HepG2 (cell line): ENCODE measurements around the gene ZFP36L2. TPM values are rescaled to one million over a fixed set of nuclear protein-coding genes. Genes with fewer than 3 reads are reported as not detected.

Source experiments
- ARID5B ChIP-seq: IDR thresholded peaks from 2 replicates; pipeline ENCODE4 v1.4.0; 2020; ENCODE audit warnings: mild to moderate bottlenecking, missing genetic modification reagents
- FOSL2 ChIP-seq: sonication (generic); formaldehyde crosslinking; IDR thresholded peaks from 2 replicates; pipeline ENCODE4 v1.4.0; 2020; ENCODE audit warnings: missing genetic modification reagents
- NFE2L1 ChIP-seq: sonication (generic); formaldehyde crosslinking; IDR thresholded peaks from 2 replicates; pipeline ENCODE4 v1.4.0; 2020; ENCODE audit warnings: missing genetic modification reagents, mild to moderate bottlenecking, borderline replicate concordance
- PHF20 ChIP-seq: sonication (generic); formaldehyde crosslinking; IDR thresholded peaks from 2 replicates; pipeline ENCODE4 v1.5.0; 2020; ENCODE audit warnings: mild to moderate bottlenecking, missing genetic modification reagents
- RAD51 ChIP-seq: fragments of 450-650 bp; IDR thresholded peaks from 2 replicates; pipeline ENCODE4 v1.6.1; 2016; ENCODE audit warnings: borderline replicate concordance
- RERE ChIP-seq: IDR thresholded peaks from 2 replicates; pipeline ENCODE4 v1.6.1; 2016; ENCODE audit warnings: low read depth, missing genetic modification reagents, missing compliant biosample characterization
- SIN3B ChIP-seq: fragments of 150-350 bp; IDR thresholded peaks from 2 replicates; pipeline ENCODE4 v1.6.1; 2014; ENCODE audit warnings: low read length
- SPEN ChIP-seq: sonication (generic); formaldehyde crosslinking; IDR thresholded peaks from 2 replicates; pipeline ENCODE4 v1.5.1; 2020; ENCODE audit warnings: low read depth, mild to moderate bottlenecking, missing genetic modification reagents
- THAP9 ChIP-seq: sonication (generic); formaldehyde crosslinking; IDR thresholded peaks from 2 replicates; pipeline ENCODE4; 2020; ENCODE audit warnings: missing genetic modification reagents, mild to moderate bottlenecking, borderline replicate concordance
- ZFP41 ChIP-seq: sonication (generic); formaldehyde crosslinking; IDR thresholded peaks from 2 replicates; pipeline ENCODE4 v1.4.0; 2020; ENCODE audit warnings: mild to moderate bottlenecking, missing genetic modification reagents, borderline replicate concordance
- ZNF280B ChIP-seq: sonication (generic); formaldehyde crosslinking; IDR thresholded peaks from 2 replicates; pipeline ENCODE4 v1.5.0; 2020; ENCODE audit warnings: missing genetic modification reagents, mild to moderate bottlenecking, borderline replicate concordance
- ZNF282 ChIP-seq: fragments of 450-650 bp; IDR thresholded peaks from 2 replicates; pipeline ENCODE4 v1.6.1; 2018; ENCODE audit not compliant: partially characterized antibody
- ZNF354B ChIP-seq: sonication (generic); formaldehyde crosslinking; IDR thresholded peaks from 2 replicates; pipeline ENCODE4 v1.8.0; 2022; ENCODE audit warnings: mild to moderate bottlenecking, missing genetic modification reagents
- ZNF382 ChIP-seq: sonication (generic); formaldehyde crosslinking; IDR thresholded peaks from 2 replicates; pipeline ENCODE4 v1.5.0; 2020; ENCODE audit warnings: missing genetic modification reagents, mild to moderate bottlenecking, borderline replicate concordance
- ZNF564 ChIP-seq: sonication (generic); formaldehyde crosslinking; IDR thresholded peaks from 2 replicates; pipeline ENCODE4 v1.8.1; 2023; ENCODE audit warnings: mild to moderate bottlenecking, missing genetic modification reagents
- polyA plus RNA-seq, 8 experiments: library from polyadenylated mRNA; depleted of rRNA in 3 of 8; stranded (reverse) in 7 of 8; unstranded in 1 of 8; fragments of >200 nt; fragmentation: Illumina TruSeq in 4 of 8; extraction: Trizol in 4 of 8; gene quantifications; 2 replicates each; pipeline versions ENCODE4 v1.2.1 to v1.2.3, GENCODE V29; 2011 to 2016; ENCODE audit warnings: low read depth in 4 of 8, missing spikeins in 1 of 8, mixed read lengths in 1 of 8; ENCODE audit not compliant: insufficient read depth in 1 of 8
- total RNA-seq, 5 experiments: library from RNA; depleted of rRNA; stranded (reverse); fragments of >200 nt; fragmentation: Illumina TruSeq; extraction: Trizol; gene quantifications; 2 replicates each; pipeline ENCODE4 v1.2.3, GENCODE V29; 2016; ENCODE audit warnings: low read depth in 1 of 5

Gene ZFP36L2
- total and polyA plus RNA-seq, 2 of the 13 experiments (the other 11 are each of a cell fraction or from before 2014, with no cell fraction given): 11.2 to 21.8 TPM

GRCh38 chr2:43218702-43219382 is 7.6 kb downstream of the ZFP36L2 start (continued):
- no peak for TF ChIP-seq ZNF354B (CRISPR knock-in tag)
- TF ChIP-seq RERE (CRISPR knock-in tag): no peak
- no peak for TF ChIP-seq SIN3B
- TF ChIP-seq SPEN (CRISPR knock-in tag): no peak
- TF ChIP-seq FOSL2: peak; percentile 26; the same call in 1 of the 2 replicates
- no peak for TF ChIP-seq THAP9 (CRISPR knock-in tag)
- no peak for TF ChIP-seq ZNF382
- peak; percentile 31; the same call in 1 of the 2 replicates for TF ChIP-seq PHF20 (CRISPR knock-in tag)
- TF ChIP-seq ARID5B (CRISPR knock-in tag): peak; percentile 9; the same call in 1 of the 2 replicates
- TF ChIP-seq ZNF564 (CRISPR knock-in tag): peak; percentile 61; the same call in 1 of the 2 replicates
- no peak for TF ChIP-seq NFE2L1 (CRISPR knock-in tag)
- no peak for TF ChIP-seq ZFP41
- no peak; the same call in 1 of the 2 replicates for TF ChIP-seq RAD51
- TF ChIP-seq ZNF282: no peak
- no peak for TF ChIP-seq ZNF280B (CRISPR knock-in tag)
